IMR-90 (cell line): Measurements from ENCODE around the gene GABBR2. TPM values are rescaled to one million over a fixed set of nuclear protein-coding genes. Genes with fewer than 3 reads are reported as not detected.

ENCODE experiments used
- ATAC-seq: fragments of 200-7000 bp; cut with Tn5 transposase; 2 replicates; pipeline ENCODE4 v1.9.1; 2020; ENCODE audit warnings: low read depth, mild to moderate bottlenecking, moderate library complexity
- BruUV-seq: library from RNA; stranded (reverse); fragments of 400-500 nt; replicated peaks from 2 replicates; lab custom pipeline; 2021; lab: Mats Ljungman, UMichigan
- CTCF ChIA-PET: fragments of 300-600 bp; formaldehyde crosslinking; extraction: SDS; loops from one replicate; lab custom pipeline; 2021; ENCODE audit warnings: antibody characterized with exemption; lab: Yijun Ruan, JAX
- POLR2A ChIA-PET: fragments of 300-600 bp; sonication (Branson Sonifier 250); formaldehyde crosslinking; loops from one replicate; lab custom pipeline; 2022; ENCODE audit warnings: antibody characterized with exemption; ENCODE audit not compliant: unreplicated experiment; lab: Charles Lee
- DNase-seq: peaks from one replicate; pipeline ENCODE4 v3.0.0; 2013
- H2AFZ ChIP-seq: replicated peaks from 2 replicates; pipeline ENCODE3; 2013; ENCODE audit warnings: low read length, mild to moderate bottlenecking; ENCODE audit not compliant: poor library complexity
- H2AK5ac ChIP-seq: 2 replicates; pipeline ENCODE4 v1.6.1; 2013; ENCODE audit warnings: low read depth, low read length, inconsistent platforms
- H2AK9ac ChIP-seq: replicated peaks from 2 replicates; pipeline ENCODE3; 2013; ENCODE audit warnings: mild to moderate bottlenecking, low read depth, low read length, moderate library complexity; ENCODE audit not compliant: poor library complexity
- H2BK120ac ChIP-seq: 2 replicates; pipeline ENCODE4 v1.6.1; 2013; ENCODE audit warnings: low read depth, low read length, inconsistent platforms
- H2BK15ac ChIP-seq: 3 replicates; pipeline ENCODE4 v1.6.1; 2013; ENCODE audit warnings: low read depth, low read length, inconsistent platforms
- H2BK20ac ChIP-seq: 2 replicates; pipeline ENCODE4 v1.6.1; 2013; ENCODE audit warnings: low read depth, mild to moderate bottlenecking, inconsistent platforms, low read length, moderate library complexity
- H2BK5ac ChIP-seq: 2 replicates; pipeline ENCODE4 v1.6.1; 2013; ENCODE audit warnings: mild to moderate bottlenecking, low read depth, low read length, inconsistent platforms; ENCODE audit not compliant: poor library complexity, severe bottlenecking
- H3K14ac ChIP-seq: replicated peaks from 2 replicates; pipeline ENCODE4 v1.6.1; 2013; ENCODE audit warnings: low read depth, low read length, inconsistent platforms
- H3K18ac ChIP-seq: 2 replicates; pipeline ENCODE4 v1.6.1; 2013; ENCODE audit warnings: low read depth, low read length, control low read depth
- H3K23ac ChIP-seq: 2 replicates; pipeline ENCODE4 v1.6.1; 2013; ENCODE audit warnings: low read depth, low read length, inconsistent platforms
- H3K27ac ChIP-seq: 2 replicates; pipeline ENCODE4 v1.5.1; 2013; ENCODE audit warnings: mild to moderate bottlenecking, control low read depth, low read length; ENCODE audit not compliant: insufficient read depth
- H3K27me3 ChIP-seq: 2 replicates; pipeline ENCODE4 v1.6.1; 2013; ENCODE audit warnings: low read length; ENCODE audit not compliant: control insufficient read depth, insufficient read depth
- H3K36me3 ChIP-seq: 2 replicates; pipeline ENCODE4 v1.6.1; 2013; ENCODE audit warnings: low read length, mixed read lengths; ENCODE audit not compliant: control insufficient read depth, insufficient read depth
- H3K4ac ChIP-seq: 2 replicates; pipeline ENCODE4 v1.6.1; 2013; ENCODE audit warnings: low read depth, low read length, inconsistent platforms
- H3K4me1 ChIP-seq: 2 replicates; pipeline ENCODE4 v1.6.1; 2013; ENCODE audit warnings: low read length, mixed read lengths; ENCODE audit not compliant: control insufficient read depth, insufficient read depth
- H3K4me2 ChIP-seq: 2 replicates; pipeline ENCODE4 v1.6.1; 2013; ENCODE audit warnings: low read depth, mild to moderate bottlenecking, control low read depth, low read length, moderate library complexity
- H3K4me3 ChIP-seq: 2 replicates; pipeline ENCODE4 v1.5.1; 2013; ENCODE audit warnings: low read depth, mild to moderate bottlenecking, control low read depth, low read length, moderate library complexity; ENCODE audit not compliant: insufficient read depth
- H3K56ac ChIP-seq: 2 replicates; pipeline ENCODE4 v1.6.1; 2013; ENCODE audit warnings: low read length, inconsistent platforms; ENCODE audit not compliant: insufficient read depth; ENCODE audit errors: extremely low read depth
- H3K79me1 ChIP-seq, 2 experiments: 2 replicates each; pipeline ENCODE4 v1.6.1; 2013; ENCODE audit warnings: low read length in 2 of 2, inconsistent platforms in 1 of 2, low read depth in 1 of 2
- H3K9ac ChIP-seq: 2 replicates; pipeline ENCODE4 v1.6.1; 2013; ENCODE audit warnings: low read depth, low read length, control low read depth
- H3K9me1 ChIP-seq: 2 replicates; pipeline ENCODE4 v1.6.1; 2013; ENCODE audit warnings: low read length, inconsistent platforms; ENCODE audit not compliant: insufficient read depth
- H3K9me3 ChIP-seq: 2 replicates; pipeline ENCODE4 v1.6.1; 2013; ENCODE audit warnings: low read length; ENCODE audit not compliant: control insufficient read depth, insufficient read depth
- H4K20me1 ChIP-seq: 2 replicates; pipeline ENCODE4 v1.6.1; 2013; ENCODE audit warnings: low read length, inconsistent platforms; ENCODE audit not compliant: insufficient read depth
- H4K5ac ChIP-seq: 2 replicates; pipeline ENCODE4 v1.6.1; 2013; ENCODE audit warnings: mild to moderate bottlenecking, low read depth, low read length, control low read depth
- H4K8ac ChIP-seq, 2 experiments: 2 replicates each; pipeline ENCODE4 v1.6.1; 2013; ENCODE audit warnings: low read depth in 2 of 2, low read length in 2 of 2, control low read depth in 1 of 2, inconsistent platforms in 1 of 2
- H4K91ac ChIP-seq: 2 replicates; pipeline ENCODE4 v1.6.1; 2013; ENCODE audit warnings: low read depth, low read length, inconsistent platforms; ENCODE audit not compliant: insufficient read depth
- BHLHE40 ChIP-seq: fragments of 150-350 bp; IDR thresholded peaks from 2 replicates; pipeline ENCODE4 v1.6.1; 2016; ENCODE audit warnings: mild to moderate bottlenecking, low read depth, low read length
- MAFK ChIP-seq: IDR thresholded peaks from 2 replicates; pipeline ENCODE4 v1.6.1; 2012; ENCODE audit warnings: low read depth, low read length, improper control_type of control experiment
- MXI1 ChIP-seq: IDR thresholded peaks from 2 replicates; pipeline ENCODE4 v1.6.1; 2012; ENCODE audit warnings: low read depth, mild to moderate bottlenecking, low read length, moderate library complexity, borderline replicate concordance
- NFE2L2 ChIP-seq: fragments of 150-350 bp; IDR thresholded peaks from 2 replicates; pipeline ENCODE4 v1.6.1; 2016; ENCODE audit warnings: low read depth, mild to moderate bottlenecking, low read length
- RAD21 ChIP-seq: IDR thresholded peaks from 2 replicates; pipeline ENCODE4 v1.6.1; 2012; ENCODE audit warnings: low read length, improper control_type of control experiment
- WGBS, 2 experiments: methylation state at CpG; one replicate each; pipeline versions ENCODE4 v1.1.5 to v1.1.7; 2013; ENCODE audit warnings: missing lambda C conversion rate in 2 of 2; ENCODE audit not compliant: insufficient read length in 1 of 2; ENCODE audit errors: extremely low coverage in 2 of 2; 5-methylcytosine and 5-hydroxymethylcytosine counted together
- dilution Hi-C: fragments of 300-500 bp; cut with HindIII; formaldehyde crosslinking; loops from one replicate; pipeline ENCODE4 v1.14.3; 2018; ENCODE audit warnings: low sequenced_read_pairs; ENCODE audit not compliant: unreplicated experiment
- in situ Hi-C: fragments of 300-500 bp; cut with MboI; formaldehyde crosslinking; loops from 3 replicates; pipeline ENCODE4 v1.14.3; 2019; ENCODE audit warnings: low sequenced_read_pairs, inconsistent platforms, mixed read lengths
- intact Hi-C: fragments of 100-400 bp; cut with micrococcal nuclease; formaldehyde crosslinking; loops from 2 replicates; pipeline ENCODE4 v1.10.0; 2022
- polyA plus RNA-seq, 3 experiments: library from polyadenylated mRNA; depleted of rRNA; stranded (reverse); fragments of >200 nt; gene quantifications; 2 replicates each; pipeline ENCODE4 v1.2.3, GENCODE V29; 2012; ENCODE audit warnings: low replicate concordance in 1 of 3
- total RNA-seq: library from RNA; depleted of rRNA; stranded (reverse); fragments of >200 nt; gene quantifications from 2 replicates; pipeline ENCODE4 v1.2.3, GENCODE V29; 2012

Gene GABBR2
- total and polyA plus RNA-seq, 2 of the 4 experiments (the other 2 are of a cell fraction), result 14.2 to 20.3 TPM

DNA sequence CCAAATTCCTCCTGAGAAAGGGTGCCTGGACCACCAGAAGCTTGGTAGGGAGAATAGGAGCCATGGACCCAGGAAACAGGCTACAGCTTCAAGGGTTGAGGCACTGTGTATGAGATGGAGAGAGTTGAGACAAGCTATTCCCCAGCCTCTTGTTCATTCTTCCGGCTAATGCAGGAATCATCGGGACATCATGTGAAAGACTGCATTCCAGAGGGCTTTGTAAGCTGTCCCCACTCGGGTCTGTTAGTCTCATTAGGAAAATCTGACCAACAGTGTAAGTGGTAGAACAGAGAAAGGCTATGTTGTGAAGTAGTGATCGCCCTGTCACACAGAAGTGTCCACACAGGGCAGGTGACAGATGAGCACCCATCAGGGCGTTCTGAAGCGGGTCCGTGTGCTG is 81.4 kb downstream of the GABBR2 start:
- Histone ChIP-seq H2AK9ac (peak overlapping the region; percentile 86), H2BK5ac (peak overlapping the region; percentile 87), H3K23ac (peak overlapping the region; percentile 88; the same call in 1 of the 2 replicates), H2BK15ac (peak overlapping the region; percentile 89), H2AK5ac (peak overlapping the region; percentile 94), H4K20me1 (no peaks in the 10 kb centered on the region), H3K9me3 (no peaks in the 10 kb centered on the region), H4K5ac (peak overlapping the region; percentile 86), H4K8ac (peak overlapping the region; percentile 64 to 90), H3K18ac (peak overlapping the region; percentile 81), H3K9ac (no peak overlapping the region), H2BK20ac (peak overlapping the region; percentile 92), H2AFZ (peak overlapping the region; percentile 82), H3K27me3 (no peaks in the 10 kb centered on the region), H2BK120ac (peak overlapping the region; percentile 95), H3K4ac (peak overlapping the region; percentile 95), H3K79me1 (peaks cover 9 to 51% of the 10 kb centered on the region in 2 experiments; a peak in 3 of 4 replicates), H3K4me1 (peaks cover 18% of the 10 kb centered on the region), H3K27ac (peak overlapping the region; percentile 70), H3K36me3 (no peaks in the 10 kb centered on the region), H3K14ac (peak overlapping the region; percentile 92), H4K91ac (peak overlapping the region; percentile 93), H3K4me3 (no peak overlapping the region), H3K9me1 (peaks cover 16% of the 10 kb centered on the region), H3K56ac (no peak overlapping the region), H3K4me2 (peak overlapping the region; percentile 54)
- no TSS peak for BruUV-seq
- ATAC-seq, result peak; percentile 82
- TF ChIP-seq BHLHE40 (no peak), MXI1 (no peak), RAD21 (no peak), MAFK (no peak), NFE2L2 (no peak)
- intact Hi-C loops, result no loop called here
- dilution Hi-C loops, result no loop called here
- in situ Hi-C loops, result no loop called here
- peak; percentile 70 for DNase-seq
- 65% methylated on average over 5 of the region's 7 CpGs; no CpG with 5 or more reads in 1 of the 2 experiments for WGBS, 2 experiments
- ChIA-PET POLR2A (no interaction called here), CTCF (interaction anchor here (0.9 to 2.2 kb wide), 3 partner anchors 11 to 31 kb away, joined by 3 to 6 read pairs (median 3); no protein-coding TSS in a partner anchor)
